Measurements from ENCODE around the gene MGME1.

GRCh38 chr20:17960927-17961586 is 7.8 kb upstream of the MGME1 start:
- TF ChIP-seq POLR2A (IDR thresholded peaks at IDR 0.05) (no peak), CTCF (IDR thresholded peaks at IDR 0.05) (no peak)
